ENCODE measurements around the gene ZNF319. TPM values are rescaled to one million over a fixed set of nuclear protein-coding genes. Genes with fewer than 3 reads are reported as not detected.

The ZNF319 gene
- total RNA-seq, 1 experiment from 2014 or later: 5.5 TPM

DNA sequence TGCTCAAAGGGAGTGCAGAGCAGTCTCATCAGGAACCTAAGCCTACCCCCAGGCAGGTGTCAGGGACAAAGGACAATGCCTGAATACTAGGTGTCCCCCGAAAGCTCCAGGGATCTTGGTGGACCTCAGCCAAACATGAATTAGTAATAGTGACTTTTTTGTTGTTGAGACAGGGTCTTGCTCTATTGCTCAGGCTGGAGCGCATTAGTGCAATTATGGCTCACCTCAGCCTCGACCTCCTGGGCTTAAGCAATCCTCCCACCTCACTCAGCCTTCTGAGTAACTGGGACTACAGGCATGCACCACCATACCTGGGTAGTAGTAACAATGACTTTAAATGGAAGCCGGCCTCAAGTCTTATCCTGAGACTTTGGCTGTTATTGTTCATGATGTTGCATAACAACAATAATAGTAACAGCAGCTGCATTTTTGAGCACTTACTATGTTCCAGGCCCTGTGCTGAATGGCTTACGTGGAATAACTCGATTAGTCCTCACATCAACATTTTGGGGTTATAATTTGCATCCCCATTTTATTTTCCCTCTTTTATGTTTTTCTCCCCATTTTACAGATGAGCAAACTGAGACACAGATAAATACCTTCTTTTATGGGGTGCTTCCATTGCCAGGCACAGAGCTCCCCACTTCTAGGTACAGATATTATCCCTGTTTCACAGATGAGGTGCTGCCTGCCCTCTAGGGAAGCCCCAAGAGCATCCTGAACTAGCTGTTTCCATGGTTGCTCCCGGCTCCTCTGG, 49.1 kb downstream of the ZNF319 start:
- POLR2A ChIA-PET: no interaction called here
- no peaks in the 10 kb centered on the region for H3K27me3 Mint-ChIP-seq (ENCODE audit: low read depth)
- no peaks in the 10 kb centered on the region for H3K36me3 Mint-ChIP-seq
- no peak overlapping the region for H3K4me3 Mint-ChIP-seq
- peaks cover 5% of the 10 kb centered on the region; the same call in 1 of the 2 replicates for H3K9me3 Mint-ChIP-seq
- no peak overlapping the region for H3K27ac Mint-ChIP-seq
- ATAC-seq: no peak
- CTCF ChIA-PET: no interaction called here
- DNase-seq (ENCODE audit: low spot score): no peak
- TF ChIP-seq TCF7 (CRISPR knock-in tag; IDR thresholded peaks at IDR 0.05; ENCODE audit: low read depth) (no peak), ZNF219 (CRISPR knock-in tag; IDR thresholded peaks at IDR 0.05; ENCODE audit: borderline replicate concordance) (no peak), EMX1 (CRISPR knock-in tag; IDR thresholded peaks at IDR 0.05) (no peak), ZNF396 (CRISPR knock-in tag; IDR thresholded peaks at IDR 0.05; ENCODE audit: borderline replicate concordance) (no peak), CBFB (CRISPR knock-in tag; IDR thresholded peaks at IDR 0.05; ENCODE audit: low read depth) (no peak), ZNF317 (CRISPR knock-in tag; IDR thresholded peaks at IDR 0.05; ENCODE audit: borderline replicate concordance, low read depth) (no peak), NFE2L1 (CRISPR knock-in tag; IDR thresholded peaks at IDR 0.05) (no peak), ZNF423 (CRISPR knock-in tag; IDR thresholded peaks at IDR 0.05) (no peak), FOXJ3 (CRISPR knock-in tag; IDR thresholded peaks at IDR 0.05; ENCODE audit: borderline replicate concordance) (no peak)
- TF ChIP-seq, protein P1, sequence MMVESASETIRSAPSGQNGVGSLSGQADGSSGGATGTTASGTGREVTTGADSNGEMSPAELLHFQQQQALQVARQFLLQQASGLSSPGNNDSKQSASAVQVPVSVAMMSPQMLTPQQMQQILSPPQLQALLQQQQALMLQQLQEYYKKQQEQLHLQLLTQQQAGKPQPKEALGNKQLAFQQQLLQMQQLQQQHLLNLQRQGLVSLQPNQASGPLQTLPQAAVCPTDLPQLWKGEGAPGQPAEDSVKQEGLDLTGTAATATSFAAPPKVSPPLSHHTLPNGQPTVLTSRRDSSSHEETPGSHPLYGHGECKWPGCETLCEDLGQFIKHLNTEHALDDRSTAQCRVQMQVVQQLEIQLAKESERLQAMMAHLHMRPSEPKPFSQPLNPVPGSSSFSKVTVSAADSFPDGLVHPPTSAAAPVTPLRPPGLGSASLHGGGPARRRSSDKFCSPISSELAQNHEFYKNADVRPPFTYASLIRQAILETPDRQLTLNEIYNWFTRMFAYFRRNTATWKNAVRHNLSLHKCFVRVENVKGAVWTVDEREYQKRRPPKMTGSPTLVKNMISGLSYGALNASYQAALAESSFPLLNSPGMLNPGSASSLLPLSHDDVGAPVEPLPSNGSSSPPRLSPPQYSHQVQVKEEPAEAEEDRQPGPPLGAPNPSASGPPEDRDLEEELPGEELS (CRISPR knock-in tag; IDR thresholded peaks at IDR 0.05): no peak
- TF ChIP-seq, protein P2, sequence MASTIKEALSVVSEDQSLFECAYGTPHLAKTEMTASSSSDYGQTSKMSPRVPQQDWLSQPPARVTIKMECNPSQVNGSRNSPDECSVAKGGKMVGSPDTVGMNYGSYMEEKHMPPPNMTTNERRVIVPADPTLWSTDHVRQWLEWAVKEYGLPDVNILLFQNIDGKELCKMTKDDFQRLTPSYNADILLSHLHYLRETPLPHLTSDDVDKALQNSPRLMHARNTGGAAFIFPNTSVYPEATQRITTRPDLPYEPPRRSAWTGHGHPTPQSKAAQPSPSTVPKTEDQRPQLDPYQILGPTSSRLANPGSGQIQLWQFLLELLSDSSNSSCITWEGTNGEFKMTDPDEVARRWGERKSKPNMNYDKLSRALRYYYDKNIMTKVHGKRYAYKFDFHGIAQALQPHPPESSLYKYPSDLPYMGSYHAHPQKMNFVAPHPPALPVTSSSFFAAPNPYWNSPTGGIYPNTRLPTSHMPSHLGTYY (CRISPR knock-in tag; IDR thresholded peaks at IDR 0.05): no peak
- peaks cover 6% of the 10 kb centered on the region; the same call in 1 of the 2 replicates for H3K4me1 Mint-ChIP-seq

DNA sequence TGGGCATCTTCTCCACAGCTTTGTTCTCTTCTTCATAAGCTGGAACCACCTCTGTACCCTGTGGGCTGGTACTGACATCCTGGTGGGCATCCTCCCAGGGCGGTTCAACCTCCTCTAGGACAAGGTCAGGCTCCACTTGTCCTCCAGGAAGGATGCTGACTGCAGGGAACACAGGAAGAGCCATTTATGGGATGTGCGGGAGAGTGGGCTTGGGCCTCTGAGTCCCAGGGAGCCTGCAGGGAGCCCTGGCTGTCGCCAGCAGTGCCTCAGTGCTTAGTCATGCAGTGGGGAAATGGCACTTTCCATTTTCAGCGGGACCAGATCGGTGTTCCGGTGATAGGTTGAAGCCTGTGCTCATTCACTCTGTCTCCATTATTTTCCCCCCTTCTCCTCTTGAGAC, 50.1 kb downstream of the ZNF319 start:
- Mint-ChIP-seq H3K27me3 (ENCODE audit: low read depth) (no peaks in the 10 kb centered on the region), H3K9me3 (peaks cover 5% of the 10 kb centered on the region; the same call in 1 of the 2 replicates), H3K4me1 (peaks cover 6% of the 10 kb centered on the region; the same call in 1 of the 2 replicates), H3K4me3 (no peak overlapping the region), H3K27ac (no peak overlapping the region), H3K36me3 (no peaks in the 10 kb centered on the region)
- ATAC-seq: no peak
- DNase-seq (ENCODE audit: low spot score): no peak
- ChIA-PET CTCF (interaction anchor here (1.0 kb wide), 1 partner anchor 176 kb away, joined by 3 read pairs; no protein-coding TSS in a partner anchor), POLR2A (no interaction called here)
- no peak for TF ChIP-seq NR3C1 (CRISPR knock-in tag; conservative IDR thresholded peaks at IDR 0.05; ENCODE audit: low read depth)
- TF ChIP-seq, protein P3, sequence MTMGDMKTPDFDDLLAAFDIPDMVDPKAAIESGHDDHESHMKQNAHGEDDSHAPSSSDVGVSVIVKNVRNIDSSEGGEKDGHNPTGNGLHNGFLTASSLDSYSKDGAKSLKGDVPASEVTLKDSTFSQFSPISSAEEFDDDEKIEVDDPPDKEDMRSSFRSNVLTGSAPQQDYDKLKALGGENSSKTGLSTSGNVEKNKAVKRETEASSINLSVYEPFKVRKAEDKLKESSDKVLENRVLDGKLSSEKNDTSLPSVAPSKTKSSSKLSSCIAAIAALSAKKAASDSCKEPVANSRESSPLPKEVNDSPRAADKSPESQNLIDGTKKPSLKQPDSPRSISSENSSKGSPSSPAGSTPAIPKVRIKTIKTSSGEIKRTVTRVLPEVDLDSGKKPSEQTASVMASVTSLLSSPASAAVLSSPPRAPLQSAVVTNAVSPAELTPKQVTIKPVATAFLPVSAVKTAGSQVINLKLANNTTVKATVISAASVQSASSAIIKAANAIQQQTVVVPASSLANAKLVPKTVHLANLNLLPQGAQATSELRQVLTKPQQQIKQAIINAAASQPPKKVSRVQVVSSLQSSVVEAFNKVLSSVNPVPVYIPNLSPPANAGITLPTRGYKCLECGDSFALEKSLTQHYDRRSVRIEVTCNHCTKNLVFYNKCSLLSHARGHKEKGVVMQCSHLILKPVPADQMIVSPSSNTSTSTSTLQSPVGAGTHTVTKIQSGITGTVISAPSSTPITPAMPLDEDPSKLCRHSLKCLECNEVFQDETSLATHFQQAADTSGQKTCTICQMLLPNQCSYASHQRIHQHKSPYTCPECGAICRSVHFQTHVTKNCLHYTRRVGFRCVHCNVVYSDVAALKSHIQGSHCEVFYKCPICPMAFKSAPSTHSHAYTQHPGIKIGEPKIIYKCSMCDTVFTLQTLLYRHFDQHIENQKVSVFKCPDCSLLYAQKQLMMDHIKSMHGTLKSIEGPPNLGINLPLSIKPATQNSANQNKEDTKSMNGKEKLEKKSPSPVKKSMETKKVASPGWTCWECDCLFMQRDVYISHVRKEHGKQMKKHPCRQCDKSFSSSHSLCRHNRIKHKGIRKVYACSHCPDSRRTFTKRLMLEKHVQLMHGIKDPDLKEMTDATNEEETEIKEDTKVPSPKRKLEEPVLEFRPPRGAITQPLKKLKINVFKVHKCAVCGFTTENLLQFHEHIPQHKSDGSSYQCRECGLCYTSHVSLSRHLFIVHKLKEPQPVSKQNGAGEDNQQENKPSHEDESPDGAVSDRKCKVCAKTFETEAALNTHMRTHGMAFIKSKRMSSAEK (CRISPR knock-in tag; IDR thresholded peaks at IDR 0.05; ENCODE audit: borderline replicate concordance): no peak
- TF ChIP-seq, protein P4, sequence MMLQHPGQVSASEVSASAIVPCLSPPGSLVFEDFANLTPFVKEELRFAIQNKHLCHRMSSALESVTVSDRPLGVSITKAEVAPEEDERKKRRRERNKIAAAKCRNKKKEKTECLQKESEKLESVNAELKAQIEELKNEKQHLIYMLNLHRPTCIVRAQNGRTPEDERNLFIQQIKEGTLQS (CRISPR knock-in tag; conservative IDR thresholded peaks at IDR 0.05): no peak
- no peak for TF ChIP-seq ZNF423 (CRISPR knock-in tag; IDR thresholded peaks at IDR 0.05)
- TF ChIP-seq FOXP1 (CRISPR knock-in tag; IDR thresholded peaks at IDR 0.05; ENCODE audit: borderline replicate concordance): no peak
- no peak for TF ChIP-seq GABPB1 (CRISPR knock-in tag; IDR thresholded peaks at IDR 0.05)
- TF ChIP-seq SP1 (CRISPR knock-in tag; conservative IDR thresholded peaks at IDR 0.05): no peak
- no peak for TF ChIP-seq TEAD4 (CRISPR knock-in tag; IDR thresholded peaks at IDR 0.05)
- TF ChIP-seq, protein P5, sequence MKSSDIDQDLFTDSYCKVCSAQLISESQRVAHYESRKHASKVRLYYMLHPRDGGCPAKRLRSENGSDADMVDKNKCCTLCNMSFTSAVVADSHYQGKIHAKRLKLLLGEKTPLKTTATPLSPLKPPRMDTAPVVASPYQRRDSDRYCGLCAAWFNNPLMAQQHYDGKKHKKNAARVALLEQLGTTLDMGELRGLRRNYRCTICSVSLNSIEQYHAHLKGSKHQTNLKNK (CRISPR knock-in tag; IDR thresholded peaks at IDR 0.05): no peak
- TF ChIP-seq KAT7 (CRISPR knock-in tag; IDR thresholded peaks at IDR 0.05; ENCODE audit: borderline replicate concordance): no peak
- TF ChIP-seq TEAD1 (CRISPR knock-in tag; IDR thresholded peaks at IDR 0.05): no peak
- TF ChIP-seq, protein P6, sequence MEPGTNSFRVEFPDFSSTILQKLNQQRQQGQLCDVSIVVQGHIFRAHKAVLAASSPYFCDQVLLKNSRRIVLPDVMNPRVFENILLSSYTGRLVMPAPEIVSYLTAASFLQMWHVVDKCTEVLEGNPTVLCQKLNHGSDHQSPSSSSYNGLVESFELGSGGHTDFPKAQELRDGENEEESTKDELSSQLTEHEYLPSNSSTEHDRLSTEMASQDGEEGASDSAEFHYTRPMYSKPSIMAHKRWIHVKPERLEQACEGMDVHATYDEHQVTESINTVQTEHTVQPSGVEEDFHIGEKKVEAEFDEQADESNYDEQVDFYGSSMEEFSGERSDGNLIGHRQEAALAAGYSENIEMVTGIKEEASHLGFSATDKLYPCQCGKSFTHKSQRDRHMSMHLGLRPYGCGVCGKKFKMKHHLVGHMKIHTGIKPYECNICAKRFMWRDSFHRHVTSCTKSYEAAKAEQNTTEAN (CRISPR knock-in tag; IDR thresholded peaks at IDR 0.05): no peak
- TF ChIP-seq ESRRA (CRISPR knock-in tag; IDR thresholded peaks at IDR 0.05; ENCODE audit: borderline replicate concordance): no peak
- TF ChIP-seq IRF2 (CRISPR knock-in tag; IDR thresholded peaks at IDR 0.05; ENCODE audit: borderline replicate concordance, low read depth): no peak
- TF ChIP-seq, protein P7, sequence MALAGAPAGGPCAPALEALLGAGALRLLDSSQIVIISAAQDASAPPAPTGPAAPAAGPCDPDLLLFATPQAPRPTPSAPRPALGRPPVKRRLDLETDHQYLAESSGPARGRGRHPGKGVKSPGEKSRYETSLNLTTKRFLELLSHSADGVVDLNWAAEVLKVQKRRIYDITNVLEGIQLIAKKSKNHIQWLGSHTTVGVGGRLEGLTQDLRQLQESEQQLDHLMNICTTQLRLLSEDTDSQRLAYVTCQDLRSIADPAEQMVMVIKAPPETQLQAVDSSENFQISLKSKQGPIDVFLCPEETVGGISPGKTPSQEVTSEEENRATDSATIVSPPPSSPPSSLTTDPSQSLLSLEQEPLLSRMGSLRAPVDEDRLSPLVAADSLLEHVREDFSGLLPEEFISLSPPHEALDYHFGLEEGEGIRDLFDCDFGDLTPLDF (CRISPR knock-in tag; IDR thresholded peaks at IDR 0.05): no peak
